Measurements from ENCODE around the gene ATP12A.

Gene ATP12A

DNA sequence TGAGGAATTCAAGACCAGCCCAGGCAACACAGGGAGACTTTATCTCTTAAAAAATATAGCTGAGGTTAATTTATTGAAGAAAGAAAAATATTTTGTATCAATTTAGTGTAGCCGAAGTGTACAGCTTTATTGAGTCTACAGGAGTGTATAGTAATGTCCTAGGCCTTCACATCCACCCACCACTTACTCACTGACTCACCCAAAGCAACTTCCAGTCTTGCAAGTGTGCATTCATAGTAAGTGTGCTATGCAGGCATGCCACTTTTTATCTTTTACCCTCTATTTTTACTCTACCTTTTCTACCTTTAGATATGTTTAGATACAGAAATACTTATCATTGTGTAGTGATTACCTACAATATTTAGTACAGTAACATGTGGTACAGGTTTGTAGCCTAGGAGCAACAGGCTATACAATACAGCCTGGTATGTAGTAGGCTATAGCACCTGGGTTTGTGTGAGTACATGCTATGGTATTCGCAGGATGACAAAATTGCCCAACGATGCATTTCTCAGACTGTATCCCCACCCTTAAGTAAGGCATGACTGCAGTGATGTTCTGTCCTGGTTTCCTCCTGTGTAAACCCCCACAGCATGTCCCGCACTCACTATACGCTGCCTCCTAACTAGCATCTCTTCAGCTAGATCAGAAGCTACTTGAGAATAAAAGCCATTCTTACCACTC lies 15.3 kb upstream of the ATP12A start:
- DNase-seq, result no peak

DNA sequence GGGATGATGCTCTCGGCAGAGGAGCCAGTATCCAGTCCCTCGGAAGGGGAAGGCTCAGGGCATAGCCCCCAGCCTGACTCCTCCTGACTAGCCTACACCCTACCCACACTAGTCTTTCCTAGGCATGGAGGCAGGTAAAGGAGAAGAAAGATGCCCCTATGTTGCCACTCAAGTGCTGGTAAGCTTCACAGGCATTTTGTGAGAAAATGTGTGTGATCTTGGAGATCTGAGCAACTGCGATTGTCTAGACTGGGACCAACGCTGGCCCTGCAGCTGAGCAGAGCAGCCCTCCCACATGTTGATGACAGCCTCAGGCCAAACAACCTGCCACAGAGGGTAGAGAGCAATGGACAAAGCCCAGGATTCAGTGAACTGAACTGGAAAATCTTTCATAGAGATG lies 11.7 kb upstream of the ATP12A start:
- no peak for DNase-seq

DNA sequence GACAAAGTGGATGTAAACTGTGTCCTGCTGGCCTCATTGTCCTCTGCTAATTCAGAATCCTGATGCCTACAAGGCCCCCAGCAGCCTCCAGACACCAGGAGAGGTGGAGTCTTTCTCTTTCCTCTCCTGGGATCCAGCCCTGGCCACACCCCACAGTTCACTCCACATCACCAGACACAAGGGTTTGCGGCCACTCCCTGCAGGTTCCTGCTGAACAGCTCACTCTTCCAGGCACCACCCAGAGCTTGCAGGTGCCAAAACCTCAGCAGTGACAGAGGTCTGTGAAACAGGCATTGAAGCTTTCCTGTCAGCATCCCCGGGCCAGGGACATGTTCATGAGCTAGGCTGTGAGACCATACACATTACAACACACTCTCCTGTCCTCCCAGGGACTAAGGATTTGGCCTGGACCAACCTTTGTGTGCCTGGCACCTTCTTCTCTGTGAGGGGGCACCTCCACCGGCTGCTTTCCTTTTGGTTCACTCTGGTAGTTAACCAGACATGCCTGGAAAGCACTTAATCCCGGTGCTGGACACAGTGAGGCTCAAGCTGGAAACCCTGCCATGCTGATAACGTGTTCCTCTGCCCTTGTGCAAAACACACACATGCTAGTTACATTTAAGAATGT lies 11.1 kb upstream of the ATP12A start:
- no peak for DNase-seq

DNA sequence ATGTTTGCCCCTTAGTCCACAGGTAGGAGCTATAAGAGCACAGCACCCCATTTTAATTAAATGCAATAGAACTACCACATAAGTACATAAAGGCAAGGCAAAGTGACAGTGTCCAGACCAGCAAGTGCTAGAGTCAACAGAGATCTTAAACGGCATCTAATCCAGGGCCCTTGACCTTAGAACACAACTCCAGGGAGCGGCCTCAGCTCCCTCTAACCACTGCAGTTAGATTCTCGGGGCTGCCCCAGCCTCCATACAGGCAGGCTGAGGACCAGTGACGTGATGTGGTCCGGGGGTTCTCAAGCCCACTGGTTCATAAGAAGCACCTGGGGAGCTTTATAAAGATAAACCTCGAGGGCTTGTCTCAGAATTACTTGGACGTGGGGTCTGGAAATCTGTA lies 10.0 kb upstream of the ATP12A start:
- DNase-seq, result no peak

DNA sequence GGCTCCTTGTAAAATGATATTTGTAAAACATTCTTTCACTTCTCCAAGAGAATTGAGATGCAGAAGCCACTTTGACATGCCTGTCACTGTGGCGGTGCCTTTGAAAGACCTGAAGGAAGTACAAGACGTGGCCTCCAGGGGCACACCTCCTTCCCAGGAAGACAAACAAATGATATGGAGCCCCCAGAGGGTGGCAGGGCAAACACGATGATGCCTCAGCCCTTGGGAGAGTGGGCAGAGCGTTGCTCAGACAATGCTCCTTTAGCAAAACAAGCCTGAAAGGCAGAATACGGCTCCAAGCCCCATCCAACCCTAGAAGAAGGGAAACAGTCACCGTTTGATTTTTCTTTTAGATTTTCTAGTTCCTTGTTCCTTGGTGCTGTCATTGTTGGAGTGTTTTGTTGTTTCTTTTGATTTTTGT lies 9.2 kb upstream of the ATP12A start:
- no peak for DNase-seq

DNA sequence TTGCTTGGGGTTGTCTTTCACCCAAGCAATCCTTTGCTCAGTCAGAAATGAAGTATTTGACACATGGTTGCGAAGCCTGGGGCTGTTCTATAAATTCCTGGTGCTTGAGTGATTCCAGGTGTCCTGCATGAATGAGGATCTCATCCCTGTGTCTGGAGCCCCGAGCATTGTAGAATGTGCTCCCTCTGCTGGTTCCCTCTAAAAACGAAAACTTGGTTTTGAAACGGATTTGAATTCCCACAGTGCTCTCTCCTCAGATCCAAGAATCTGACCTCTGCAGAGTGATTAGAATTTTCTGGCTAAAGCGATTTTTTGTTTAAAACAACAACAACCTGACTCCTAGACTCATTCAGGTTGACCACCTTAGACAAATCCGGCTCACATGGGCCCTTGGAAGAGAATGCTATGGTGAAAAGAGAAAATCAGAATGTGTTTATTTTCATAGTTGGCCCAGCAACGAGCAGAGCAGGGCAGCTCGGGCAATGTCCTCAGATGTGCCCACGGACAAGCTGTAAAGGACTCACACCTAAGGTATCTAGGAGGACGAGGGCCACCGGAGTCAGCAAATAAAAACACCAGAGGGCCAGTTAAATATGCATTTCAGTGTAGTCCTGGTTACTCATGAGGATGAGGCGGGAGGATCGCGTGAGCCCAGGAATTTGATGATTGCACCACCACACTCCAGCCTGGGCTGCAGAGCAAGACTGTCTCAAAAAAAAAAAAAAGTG lies 8.7 kb upstream of the ATP12A start:
- no peak for DNase-seq

DNA sequence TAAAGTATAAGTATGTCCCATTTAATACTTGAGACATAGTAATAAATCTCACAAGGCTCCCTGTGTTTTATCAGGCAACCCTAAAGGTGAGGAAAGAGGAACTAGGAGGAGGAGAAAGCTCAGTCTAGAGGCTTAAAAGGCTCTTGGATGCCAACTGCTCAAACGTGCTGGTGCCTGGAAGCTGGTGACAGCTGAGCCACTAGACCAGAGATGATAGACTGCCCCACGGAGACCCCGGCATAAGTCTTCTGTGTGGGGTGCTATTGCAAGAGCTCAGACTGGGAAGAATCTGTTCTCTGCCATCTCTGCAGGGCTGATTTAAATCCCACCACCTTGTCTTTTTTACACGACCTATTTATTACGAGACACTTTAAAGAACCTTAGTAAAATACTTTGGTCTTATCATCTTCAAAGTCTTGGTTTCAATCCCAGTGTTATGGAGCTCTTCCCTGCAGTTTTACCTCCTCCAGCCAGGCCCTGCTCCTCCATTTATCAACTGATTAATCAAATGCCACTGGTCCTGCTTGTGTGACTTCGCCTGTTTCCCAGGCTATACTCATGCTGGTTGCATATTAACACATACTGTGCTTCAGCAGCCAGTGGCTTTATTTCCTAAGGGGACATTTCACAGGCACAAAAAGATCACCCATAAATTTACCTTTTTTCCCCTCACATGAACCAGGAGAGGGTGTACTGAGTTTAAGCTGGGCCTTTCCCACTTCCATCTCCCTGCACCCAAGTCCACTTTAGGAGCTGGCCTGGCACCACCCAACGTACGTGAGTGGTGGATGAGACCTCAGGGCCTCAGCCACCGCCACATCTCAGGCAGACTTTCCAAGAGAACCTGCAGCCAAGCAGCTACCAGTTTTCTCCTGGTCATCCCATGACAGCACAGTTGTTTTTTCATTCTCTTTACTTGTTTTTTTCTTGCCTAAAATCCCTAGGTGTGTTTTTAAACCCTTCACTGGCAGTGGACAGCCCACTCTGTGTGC lies 7.8 kb upstream of the ATP12A start:
- no peak for DNase-seq

DNA sequence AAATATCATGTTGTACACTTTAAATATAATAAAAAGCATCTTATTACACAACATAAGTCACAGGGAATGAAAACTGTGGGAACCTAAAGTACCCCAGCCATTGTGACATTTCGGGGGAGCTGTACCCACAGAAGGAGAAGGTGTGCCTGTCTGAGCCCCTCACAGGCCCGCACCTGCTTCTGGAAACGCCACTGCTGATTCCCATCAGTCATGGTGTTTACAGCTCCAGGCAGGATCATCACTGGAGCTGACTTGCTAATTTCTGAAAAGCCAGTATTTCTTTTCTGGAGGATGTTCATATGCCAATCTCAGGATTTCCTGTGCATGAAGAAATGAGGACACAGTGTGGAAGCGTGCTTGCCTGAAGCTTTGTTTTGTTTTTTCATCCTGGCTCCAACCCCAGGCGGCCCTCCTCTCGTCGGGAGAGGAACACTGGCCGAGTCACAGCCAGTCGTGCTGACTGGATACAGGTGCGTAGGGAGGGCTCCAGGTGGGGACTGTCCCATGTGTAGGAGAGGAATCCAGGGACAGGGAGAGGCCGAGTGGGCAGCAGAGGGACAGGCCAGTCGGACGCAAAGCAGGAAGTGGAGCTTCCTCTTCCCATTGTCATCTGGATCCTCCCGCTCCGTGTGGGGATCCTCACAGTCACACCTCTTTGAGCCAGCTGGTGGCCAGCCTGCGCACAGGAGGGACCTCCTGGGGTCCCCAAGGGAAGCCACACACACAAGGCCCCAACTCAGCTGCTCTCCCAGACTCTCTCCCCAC lies 4.2 kb upstream of the ATP12A start:
- no peak for DNase-seq

DNA sequence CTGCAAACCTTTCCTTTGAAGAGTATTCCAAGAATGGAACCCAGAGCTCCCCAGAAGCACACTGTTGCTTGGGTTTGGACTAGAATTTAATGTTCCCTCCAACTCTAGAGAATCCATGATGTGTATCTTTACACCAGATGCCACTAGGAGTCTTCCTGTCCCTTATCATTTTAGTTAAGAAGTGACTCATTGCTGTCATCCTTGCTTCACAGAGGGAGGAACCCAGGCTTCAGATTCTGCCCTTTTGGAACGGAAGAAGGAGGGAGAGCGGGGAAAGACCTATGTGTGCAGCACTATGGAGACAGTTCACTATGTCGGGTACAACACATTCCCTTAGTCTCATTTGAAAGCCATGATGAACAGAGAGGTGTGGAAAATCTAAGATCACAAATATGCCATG lies 2.1 kb upstream of the ATP12A start:
- no peak for DNase-seq

DNA sequence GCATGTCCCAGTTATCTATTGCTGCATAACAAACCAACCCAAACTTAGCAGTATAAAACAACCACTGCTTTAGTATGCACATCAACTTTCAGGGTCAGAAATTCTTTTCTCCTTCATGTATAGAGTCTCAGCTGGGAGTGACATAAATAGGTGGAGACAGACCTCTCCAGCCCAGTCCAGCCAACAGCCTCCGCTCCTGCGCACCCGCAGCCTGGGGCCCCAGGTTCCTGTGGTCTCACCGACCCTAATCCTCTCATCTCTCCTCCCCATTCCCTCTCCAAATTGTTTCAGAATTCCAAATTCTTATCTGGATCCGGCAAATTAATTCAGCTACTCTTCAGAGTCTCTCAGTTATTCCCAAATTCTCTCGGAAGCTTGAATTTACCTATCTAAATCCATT lies 522 bp upstream of the ATP12A start:
- no peak for DNase-seq

DNA sequence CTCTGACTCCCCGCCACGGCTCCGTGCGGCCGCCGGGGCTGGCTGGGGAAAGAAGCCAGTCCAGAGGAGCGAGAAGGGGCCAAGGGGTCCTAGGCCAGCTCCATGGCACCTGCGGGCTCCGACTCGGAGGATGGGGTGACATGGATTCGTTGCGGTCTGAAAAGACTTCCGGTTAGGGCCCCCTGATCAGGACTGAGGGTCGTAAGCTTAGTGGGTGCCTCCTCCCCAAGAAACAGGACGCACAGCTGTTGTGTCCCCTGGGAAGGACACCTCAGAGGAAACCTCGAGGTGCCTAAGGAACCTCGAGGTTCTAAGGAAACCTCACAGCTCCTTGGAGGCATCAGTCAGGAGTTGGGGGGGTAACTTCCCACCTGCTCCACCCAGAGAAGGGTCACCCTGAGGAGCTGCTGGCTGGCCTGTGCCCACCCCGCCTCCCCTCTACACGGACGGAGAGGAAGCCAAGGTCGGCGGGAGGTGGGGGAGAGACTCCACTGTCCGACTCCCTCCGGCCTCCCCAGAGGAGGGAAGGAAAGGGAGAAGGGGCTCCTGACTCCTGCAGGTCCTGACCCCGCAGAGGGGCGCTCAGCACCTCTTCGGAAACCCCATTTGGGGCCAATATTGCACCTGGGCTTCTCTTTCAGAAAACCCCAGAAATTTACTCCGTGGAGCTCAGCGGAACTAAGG lies 855 bp downstream of the ATP12A start:
- no peak for DNase-seq

DNA sequence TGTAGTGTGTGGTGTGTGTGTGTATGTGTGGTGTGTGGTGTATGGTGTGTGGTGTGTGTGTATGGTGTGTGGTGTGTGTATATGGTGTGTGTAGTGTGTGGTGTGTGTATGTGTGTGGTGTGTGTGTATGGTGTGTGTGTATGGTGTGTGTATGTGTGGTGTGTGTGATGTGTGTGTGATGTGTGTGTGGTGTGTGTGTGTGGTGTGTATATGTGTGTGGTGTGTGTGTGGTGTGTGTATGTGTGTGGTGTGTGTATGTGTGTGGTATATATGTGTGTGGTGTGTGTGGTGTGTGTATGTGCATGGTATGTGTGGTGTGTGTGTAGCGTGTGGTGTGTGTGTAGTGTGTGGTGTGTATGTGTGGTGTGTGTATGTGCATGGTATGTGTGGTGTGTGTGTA lies 1.7 kb downstream of the ATP12A start:
- no peak for DNase-seq

DNA sequence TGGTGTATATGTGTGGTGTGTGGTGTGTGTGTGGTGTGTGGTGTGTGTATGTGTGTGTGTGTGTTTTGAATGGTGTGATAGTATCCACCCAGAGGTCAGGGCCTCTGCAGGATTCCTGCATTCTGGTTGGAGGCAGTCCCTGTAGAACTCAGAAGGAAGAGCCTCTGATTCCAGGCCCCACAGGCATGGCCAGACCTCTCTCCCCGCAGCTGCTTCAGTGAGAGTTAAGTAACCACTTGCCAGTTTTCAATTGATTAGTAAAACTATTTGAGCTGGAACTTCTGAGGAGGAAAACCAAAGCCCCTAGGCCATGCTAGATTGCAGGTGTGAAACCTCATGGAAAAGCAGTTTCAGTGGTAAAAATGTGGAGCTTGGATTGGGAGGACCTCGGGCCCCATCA lies 2.1 kb downstream of the ATP12A start:
- DNase-seq, result no peak

DNA sequence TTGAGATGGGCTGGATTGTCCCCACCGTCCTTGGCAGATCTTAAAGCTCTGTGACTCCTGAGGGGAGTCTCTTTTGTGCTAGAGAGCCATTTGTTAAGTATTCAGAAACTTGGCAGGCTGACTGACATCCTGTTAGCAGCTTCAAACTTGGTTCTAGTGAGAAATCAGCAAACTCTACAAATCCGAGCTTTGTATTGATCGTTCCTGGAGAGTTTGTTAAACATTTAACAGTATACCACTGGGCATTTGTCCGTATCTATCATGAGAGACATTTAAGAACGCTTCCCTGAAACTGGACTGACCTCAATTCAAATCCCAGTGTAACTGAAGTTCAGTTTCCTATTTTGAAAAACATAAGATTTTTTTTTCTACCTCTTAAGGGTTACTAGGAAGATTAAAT lies 3.1 kb downstream of the ATP12A start:
- no peak for DNase-seq

DNA sequence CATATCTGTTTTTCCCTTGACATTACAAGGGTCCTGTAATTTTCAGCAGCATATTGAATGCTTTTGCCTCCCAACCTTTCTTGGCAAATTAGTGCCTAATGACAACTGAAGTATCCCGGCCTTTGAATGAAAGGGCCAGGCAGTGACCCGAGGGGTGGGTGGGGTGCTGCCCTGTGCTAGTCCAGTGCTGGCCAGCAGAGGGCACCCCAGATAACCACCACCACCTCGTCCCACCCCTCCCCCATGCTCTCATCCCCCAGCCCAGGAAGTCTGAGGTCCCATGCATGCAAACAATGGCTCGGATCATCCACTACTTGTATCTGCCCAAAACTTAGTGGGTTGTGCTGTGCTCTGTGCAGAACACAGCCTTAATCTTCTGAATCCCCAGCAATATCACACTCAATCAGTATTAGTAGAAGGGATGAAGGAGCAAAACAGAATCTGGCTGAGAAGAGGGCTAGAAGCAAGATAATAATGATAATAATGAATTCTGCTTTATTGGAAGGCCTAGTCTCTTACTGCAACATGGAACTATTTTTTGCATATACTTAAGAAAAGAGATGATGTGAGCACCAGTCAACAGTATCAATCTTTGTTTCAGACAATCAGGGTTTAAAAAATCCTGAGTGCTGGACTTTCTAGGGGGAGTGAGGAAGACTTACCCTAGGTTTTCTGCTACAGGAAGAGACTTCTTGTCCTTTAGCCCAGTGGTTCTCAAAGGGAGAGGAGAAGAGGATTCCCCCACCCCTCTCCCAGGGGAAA lies 3.8 kb downstream of the ATP12A start:
- DNase-seq, result peak; percentile 56

DNA sequence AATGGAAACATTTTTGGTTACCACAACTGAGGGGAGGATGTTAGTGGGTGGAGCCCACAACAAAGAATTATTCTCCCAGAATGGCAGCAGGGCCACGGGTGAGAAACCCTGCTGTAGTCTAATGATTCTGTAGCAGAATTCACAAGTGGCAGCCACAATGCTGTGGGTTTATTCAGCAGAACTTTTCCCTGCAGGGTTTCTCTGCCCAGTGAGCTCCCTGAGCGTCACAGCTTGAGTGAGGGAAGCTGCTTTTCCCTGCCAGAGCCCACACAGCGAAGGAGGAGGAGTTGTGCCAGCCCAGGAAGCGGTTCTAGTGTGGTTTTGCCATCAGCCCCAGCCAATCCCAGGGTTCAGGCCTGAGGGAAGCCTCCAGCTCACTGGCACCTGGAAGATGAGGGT lies 4.4 kb downstream of the ATP12A start:
- DNase-seq, result peak; percentile 15

DNA sequence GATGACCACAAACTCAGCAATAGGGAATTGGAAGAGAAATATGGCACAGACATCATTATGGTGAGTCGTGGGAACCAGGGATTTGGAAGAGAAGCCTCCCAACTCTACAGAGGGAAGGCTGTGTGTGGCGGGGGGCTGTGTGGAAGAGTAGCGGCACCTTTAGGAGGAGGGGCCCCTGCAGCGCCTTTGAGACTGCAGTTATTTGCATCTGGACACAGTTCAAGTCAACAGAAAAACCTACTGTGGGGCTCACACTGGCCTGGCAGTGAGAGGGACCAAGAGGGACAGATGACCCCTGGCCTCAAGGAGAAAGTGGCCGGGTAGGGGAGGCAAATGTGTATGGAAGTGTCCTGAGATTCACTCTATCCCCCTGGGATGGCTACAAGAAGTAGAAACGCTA lies 5.1 kb downstream of the ATP12A start:
- no peak for DNase-seq

DNA sequence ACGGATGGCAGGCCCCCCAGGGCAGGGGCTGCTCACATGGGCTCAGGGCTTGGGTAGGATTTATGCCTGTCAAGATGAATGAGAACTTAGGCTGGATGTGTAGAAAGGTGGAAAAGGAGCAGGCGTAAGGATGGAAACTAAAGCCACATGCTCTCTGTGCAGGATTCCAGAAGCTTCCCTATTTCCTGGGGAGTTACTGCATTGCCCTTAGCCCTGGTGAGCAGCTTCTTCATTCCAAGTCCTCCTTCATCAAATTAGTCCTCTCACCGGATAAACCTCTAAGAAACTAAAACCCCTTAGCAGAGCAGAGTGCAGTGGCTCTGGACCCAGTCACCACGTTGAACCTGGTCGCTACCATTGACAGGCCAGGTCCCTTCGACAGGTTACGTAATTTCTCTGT lies 7.4 kb downstream of the ATP12A start:
- no peak for DNase-seq

DNA sequence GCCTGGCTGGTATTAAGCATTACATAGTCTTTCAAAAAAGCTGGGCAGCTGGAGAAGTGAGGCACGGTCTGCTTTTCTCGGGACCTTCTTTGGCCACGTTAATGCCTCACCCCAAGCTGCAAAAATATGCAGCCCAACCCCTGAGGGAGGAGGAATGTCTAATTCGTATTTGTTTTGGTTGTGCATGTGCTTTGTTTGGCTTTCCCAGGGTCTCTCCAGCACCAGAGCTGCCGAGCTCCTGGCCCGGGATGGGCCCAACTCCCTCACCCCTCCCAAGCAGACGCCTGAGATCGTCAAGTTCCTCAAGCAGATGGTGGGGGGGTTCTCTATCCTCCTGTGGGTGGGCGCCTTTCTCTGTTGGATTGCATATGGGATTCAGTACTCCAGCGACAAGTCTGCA lies 7.9 kb downstream of the ATP12A start:
- no peak for DNase-seq

DNA sequence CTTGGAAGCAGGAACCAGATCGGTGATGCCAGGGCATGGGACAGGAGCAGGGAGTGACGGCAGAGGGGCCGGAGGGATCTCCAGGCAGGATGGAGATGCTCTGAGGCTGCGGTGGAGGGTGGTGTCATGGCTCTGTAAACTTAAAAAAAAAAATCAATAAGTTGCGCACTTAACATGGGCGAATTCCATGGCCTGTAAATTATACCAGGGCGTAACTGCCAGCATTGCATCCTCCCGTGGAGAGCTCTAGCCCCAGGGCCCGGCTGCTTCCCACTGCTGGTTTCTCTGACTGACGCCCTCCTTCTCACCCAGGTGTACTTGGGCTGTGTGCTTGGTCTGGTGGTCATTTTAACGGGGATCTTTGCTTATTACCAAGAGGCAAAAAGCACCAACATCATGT lies 8.7 kb downstream of the ATP12A start:
- no peak for DNase-seq

DNA sequence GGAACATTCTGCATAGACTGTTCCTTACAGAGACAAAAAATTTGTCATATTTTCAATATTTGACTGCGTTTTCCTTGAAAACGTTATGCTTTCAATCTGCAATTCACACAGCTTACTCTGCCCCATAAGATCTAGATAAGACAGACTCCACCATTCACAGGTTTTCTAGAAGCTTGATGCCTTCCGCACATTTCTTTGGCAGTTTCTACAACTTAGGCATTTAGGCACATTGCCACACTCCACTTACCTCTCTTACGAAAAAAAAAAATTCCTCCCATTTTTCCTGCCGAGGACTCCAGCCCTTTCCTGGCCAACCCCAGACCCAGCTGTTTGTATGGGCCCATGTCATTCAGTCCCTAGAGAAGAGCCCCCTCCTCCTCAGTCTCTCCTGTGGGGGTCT lies 11.2 kb downstream of the ATP12A start:
- no peak for DNase-seq

Measured in activated gamma-delta T cell treated with Interleukin-2 at 50 U/mL for 16 hours (primary cell).